Measurements from ENCODE around the gene TRAF4.

TRAF4 gene

DNA sequence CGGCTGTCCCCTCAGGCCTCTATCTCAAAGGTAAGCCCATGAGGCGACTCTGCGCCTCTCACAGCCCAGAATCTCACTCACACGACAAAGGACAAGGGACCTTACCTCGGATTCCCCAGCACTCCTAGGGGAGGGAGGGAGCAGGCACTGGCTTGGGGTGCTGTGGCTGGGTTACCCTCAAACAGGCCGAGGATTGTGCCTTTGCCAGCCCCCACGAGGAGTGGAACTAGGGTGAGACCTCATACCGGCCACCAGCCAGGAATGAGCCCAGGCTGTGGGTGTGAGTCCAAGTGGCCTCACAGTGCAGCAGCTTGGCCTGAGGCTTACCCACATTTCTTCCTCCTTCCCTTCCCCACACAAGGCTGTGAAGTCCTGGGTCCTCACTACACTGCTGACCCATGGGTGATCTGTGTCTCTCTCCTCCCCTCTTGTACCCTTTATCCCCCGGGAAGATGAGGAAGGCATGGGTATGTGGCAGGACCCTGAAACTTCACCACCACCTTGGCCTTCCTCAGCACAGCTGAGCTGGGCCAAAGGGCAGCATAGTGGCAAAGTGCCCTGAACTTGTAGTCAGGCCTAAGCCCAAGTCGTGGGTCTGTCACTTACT is 38.0 kb upstream of the TRAF4 start:
- peaks cover 0 to 8% of the 10 kb centered on the region in 2 donors for H3K4me1 ChIP-seq (ENCODE audit: control insufficient read depth in 1 of 2, insufficient read depth in 2 of 2, low read length in 2 of 2)

DNA sequence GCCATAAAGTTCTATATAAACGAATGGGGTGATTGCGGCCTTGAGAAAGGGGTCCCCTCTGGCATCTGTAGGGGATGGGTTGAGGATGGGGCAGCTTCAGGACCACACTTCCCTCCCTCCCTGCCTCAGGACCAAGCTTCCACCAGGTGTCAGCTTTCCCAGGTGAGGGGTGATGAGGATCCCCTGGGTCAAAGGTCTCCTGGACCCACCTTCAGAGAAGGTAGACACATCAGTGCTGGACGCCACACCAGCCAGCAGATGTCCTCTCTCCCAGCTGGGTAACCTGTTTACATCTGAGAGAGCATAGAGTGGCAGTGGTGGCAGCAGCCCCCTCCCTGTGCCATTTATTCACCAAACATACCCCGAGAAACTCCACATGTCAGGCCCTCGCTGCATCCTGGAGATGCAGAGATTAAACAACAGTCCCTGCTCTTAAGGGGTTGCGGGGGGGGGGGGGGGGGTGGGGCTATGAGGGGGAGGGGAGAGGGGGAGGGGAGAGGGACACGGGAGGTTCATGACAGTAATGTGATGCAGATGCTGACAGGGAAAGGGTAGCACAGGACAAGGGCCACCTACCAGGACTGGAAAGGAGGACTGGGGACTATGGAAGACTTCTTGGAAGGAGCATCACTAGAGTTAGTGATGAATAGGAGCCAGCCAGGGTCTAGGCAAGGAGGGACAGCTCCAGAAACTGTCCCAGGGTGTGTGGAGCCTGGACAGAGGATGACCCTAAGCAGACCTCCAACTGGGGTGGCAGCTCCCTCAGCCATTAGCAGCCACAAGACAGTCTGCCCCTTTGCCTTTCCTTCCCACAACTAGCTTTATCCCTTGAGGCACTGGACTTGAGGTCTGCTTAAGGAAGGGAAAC is 37.1 kb upstream of the TRAF4 start:
- H3K4me3 ChIP-seq (ENCODE audit: low read depth in 1 of 2, low read length in 2 of 2), result no peak overlapping the region
- peaks cover 0 to 11% of the 10 kb centered on the region in 2 donors for H3K4me1 ChIP-seq (ENCODE audit: control insufficient read depth in 1 of 2, insufficient read depth in 2 of 2, low read length in 2 of 2)
- no peaks in the 10 kb centered on the region for H3K9me3 ChIP-seq (ENCODE audit: control insufficient read depth in 1 of 2, low read length in 2 of 2)
- H3K27ac ChIP-seq (ENCODE audit: low read length), result no peak overlapping the region
- no peaks in the 10 kb centered on the region for H3K27me3 ChIP-seq (ENCODE audit: low read depth, low read length)
- H3K36me3 ChIP-seq (ENCODE audit: control insufficient read depth in 1 of 2, insufficient read depth in 2 of 2, low read length in 2 of 2), result peaks cover 20 to 30% of the 10 kb centered on the region in 2 donors

More for the DNA sequence above, 38.0 kb upstream of the TRAF4 start:
- peaks cover 29 to 39% of the 10 kb centered on the region in 2 donors for H3K36me3 ChIP-seq (ENCODE audit: control insufficient read depth in 1 of 2, insufficient read depth in 2 of 2, low read length in 2 of 2)
- H3K27me3 ChIP-seq (ENCODE audit: low read depth, low read length), result no peaks in the 10 kb centered on the region
- H3K27ac ChIP-seq (ENCODE audit: low read length), result no peak overlapping the region
- no peaks in the 10 kb centered on the region for H3K9me3 ChIP-seq (ENCODE audit: control insufficient read depth in 1 of 2, low read length in 2 of 2)
- H3K4me3 ChIP-seq (ENCODE audit: low read depth in 1 of 2, low read length in 2 of 2), result no peak overlapping the region

DNA sequence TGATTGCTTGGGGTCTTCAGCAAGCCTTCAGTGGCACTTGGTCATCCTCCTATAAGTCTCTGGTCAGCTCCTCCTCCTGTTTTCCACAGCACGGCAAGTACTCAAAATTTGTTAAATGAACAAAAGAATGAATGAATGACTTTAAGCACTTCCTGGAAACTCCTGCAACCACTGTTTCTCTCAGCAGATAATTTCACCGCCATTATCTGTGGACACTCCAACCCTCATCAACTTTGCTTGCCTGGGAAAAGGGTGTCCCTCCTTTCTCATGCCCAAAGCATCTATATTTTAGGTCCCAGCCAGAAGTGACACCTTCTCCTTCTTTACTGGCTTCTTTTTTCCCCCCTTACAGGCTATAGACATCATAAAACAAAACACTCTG is 36.5 kb upstream of the TRAF4 start:
- H3K27me3 ChIP-seq (ENCODE audit: low read depth, low read length), result no peaks in the 10 kb centered on the region
- H3K36me3 ChIP-seq (ENCODE audit: control insufficient read depth in 1 of 2, insufficient read depth in 2 of 2, low read length in 2 of 2), result peaks cover 14 to 24% of the 10 kb centered on the region in 2 donors
- no peak overlapping the region for H3K27ac ChIP-seq (ENCODE audit: low read length)
- no peak overlapping the region for H3K4me3 ChIP-seq (ENCODE audit: low read depth in 1 of 2, low read length in 2 of 2)
- peaks cover 0 to 17% of the 10 kb centered on the region in 2 donors for H3K4me1 ChIP-seq (ENCODE audit: control insufficient read depth in 1 of 2, insufficient read depth in 2 of 2, low read length in 2 of 2)
- H3K9me3 ChIP-seq (ENCODE audit: control insufficient read depth in 1 of 2, low read length in 2 of 2), result no peaks in the 10 kb centered on the region

DNA sequence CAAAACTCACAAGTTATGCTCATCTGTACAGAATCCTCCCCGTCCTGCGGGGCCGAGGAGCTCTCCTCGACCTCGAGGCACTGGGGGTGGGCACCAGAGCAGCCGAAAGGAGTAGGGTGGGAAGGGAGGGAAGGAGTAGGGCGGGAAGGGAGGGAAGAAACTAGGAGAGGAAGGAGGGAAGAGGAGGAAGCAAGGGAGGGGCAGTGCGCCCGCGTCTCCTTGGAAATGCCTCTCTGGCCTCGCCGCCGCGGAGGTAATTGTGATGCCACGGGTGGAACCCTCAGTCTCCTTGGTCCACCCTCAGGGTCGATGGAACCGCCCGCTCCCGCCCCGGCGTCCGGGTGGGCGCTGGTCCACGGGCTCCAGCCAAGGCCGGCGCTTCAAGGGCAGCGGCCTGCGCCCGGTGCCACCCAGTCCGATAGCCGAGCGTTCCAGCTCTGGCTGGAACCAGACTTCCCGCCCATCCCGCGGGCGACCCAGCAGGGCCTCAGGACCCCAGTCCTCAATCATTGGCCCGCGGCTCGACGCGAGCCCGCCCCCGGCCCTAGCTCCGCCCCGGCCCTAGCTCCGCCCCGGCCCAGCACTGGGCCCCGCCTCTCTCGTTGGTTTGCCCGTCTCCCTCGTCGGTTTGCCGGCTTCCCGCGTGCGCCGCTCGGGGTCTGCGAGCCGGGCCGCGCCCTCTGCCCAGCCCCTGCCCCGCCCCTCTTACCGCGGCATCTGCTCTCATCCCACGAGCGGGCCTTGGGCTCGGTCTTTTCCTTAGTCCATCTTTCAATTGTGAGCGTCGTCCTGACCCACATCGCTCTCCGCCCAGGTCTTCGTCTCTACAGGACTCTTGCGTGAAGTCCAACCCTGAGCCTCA is 32.7 kb upstream of the TRAF4 start:
- H3K27ac ChIP-seq (ENCODE audit: low read length), result peak overlapping the region; percentile 82
- peaks cover 0 to 28% of the 10 kb centered on the region in 2 donors for H3K4me1 ChIP-seq (ENCODE audit: control insufficient read depth in 1 of 2, insufficient read depth in 2 of 2, low read length in 2 of 2)

DNA sequence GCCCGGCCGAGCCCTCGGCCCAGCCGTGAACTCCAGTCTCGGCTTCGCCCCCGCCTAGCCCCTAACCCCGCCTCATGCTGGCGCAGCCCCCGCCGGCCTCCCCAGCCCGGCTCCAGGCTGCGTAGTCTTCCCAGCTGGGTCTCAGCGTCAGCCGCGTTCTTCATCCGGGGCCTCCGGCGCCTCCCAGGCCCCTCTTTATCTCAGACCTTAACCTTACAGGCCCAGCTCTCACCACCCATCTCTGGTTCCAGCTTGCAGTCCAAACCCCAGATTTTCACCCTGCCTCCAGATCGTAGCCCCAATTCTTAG is 32.1 kb upstream of the TRAF4 start, which contains the start of gene PROCA1:
PROCA1 (minus strand) TSS at position 166 of the 309 bp plus-strand sequence. CDS start 228 bp downstream, outside the sequence.
- H3K4me3 ChIP-seq (ENCODE audit: low read depth in 1 of 2, low read length in 2 of 2), result peak within 1 kb of the TSS; percentile 66 to 81
- H3K4me1 ChIP-seq (ENCODE audit: control insufficient read depth in 1 of 2, insufficient read depth in 2 of 2, low read length in 2 of 2), result peaks cover 3 to 34% of the 10 kb centered on the region in 2 donors
- peak within 1 kb of the TSS; percentile 82 for H3K27ac ChIP-seq (ENCODE audit: low read length)
- H3K9me3 ChIP-seq (ENCODE audit: control insufficient read depth in 1 of 2, low read length in 2 of 2), result no peaks in the 10 kb centered on the region
- peaks cover 0 to 18% of the 10 kb centered on the region in 2 donors for H3K36me3 ChIP-seq (ENCODE audit: control insufficient read depth in 1 of 2, insufficient read depth in 2 of 2, low read length in 2 of 2)
- no peaks in the 10 kb centered on the region for H3K27me3 ChIP-seq (ENCODE audit: low read depth, low read length)

More for the DNA sequence above, 32.7 kb upstream of the TRAF4 start:
- H3K27me3 ChIP-seq (ENCODE audit: low read depth, low read length), result no peaks in the 10 kb centered on the region
- peak overlapping the region; percentile 66 to 81 for H3K4me3 ChIP-seq (ENCODE audit: low read depth in 1 of 2, low read length in 2 of 2)
- H3K9me3 ChIP-seq (ENCODE audit: control insufficient read depth in 1 of 2, low read length in 2 of 2), result no peaks in the 10 kb centered on the region
- peaks cover 0 to 18% of the 10 kb centered on the region in 2 donors for H3K36me3 ChIP-seq (ENCODE audit: control insufficient read depth in 1 of 2, insufficient read depth in 2 of 2, low read length in 2 of 2)

DNA sequence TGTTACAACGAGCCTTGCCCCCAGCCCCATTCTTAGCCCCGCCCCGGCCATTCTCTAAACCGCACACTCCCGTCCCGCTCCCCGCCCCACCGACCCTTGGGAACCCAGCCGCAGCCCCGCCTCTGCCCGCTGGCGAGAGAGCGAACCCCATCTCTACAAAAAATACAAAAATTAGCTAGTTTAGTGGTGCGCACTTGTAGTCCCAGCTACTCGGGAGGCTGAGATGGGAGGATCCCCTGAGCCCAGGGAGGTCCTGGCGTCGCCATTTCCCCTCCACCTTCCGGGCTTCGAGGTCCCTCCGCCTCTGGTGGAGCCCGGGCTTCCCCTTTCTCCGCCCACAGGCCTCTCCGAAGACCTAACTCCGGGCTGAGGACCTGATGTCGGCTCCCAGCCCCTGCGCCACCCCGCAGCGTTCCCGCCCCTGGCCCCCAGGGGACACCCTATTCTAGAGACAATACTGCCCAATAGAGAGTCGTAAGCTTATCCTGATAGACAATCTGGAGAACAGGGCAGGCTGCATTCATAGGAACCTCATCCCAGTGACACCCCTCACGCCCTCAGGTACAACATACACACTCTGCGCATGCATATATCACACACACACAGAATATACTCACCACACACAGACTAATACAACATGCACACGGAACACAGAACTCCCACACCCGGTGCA is 31.6 kb upstream of the TRAF4 start:
- H3K27ac ChIP-seq (ENCODE audit: low read length), result no peak overlapping the region
- H3K36me3 ChIP-seq (ENCODE audit: control insufficient read depth in 1 of 2, insufficient read depth in 2 of 2, low read length in 2 of 2), result peaks cover 0 to 18% of the 10 kb centered on the region in 2 donors
- peak overlapping the region; percentile 66 to 81 for H3K4me3 ChIP-seq (ENCODE audit: low read depth in 1 of 2, low read length in 2 of 2)
- H3K27me3 ChIP-seq (ENCODE audit: low read depth, low read length), result no peaks in the 10 kb centered on the region
- H3K9me3 ChIP-seq (ENCODE audit: control insufficient read depth in 1 of 2, low read length in 2 of 2), result no peaks in the 10 kb centered on the region
- peaks cover 3 to 38% of the 10 kb centered on the region in 2 donors for H3K4me1 ChIP-seq (ENCODE audit: control insufficient read depth in 1 of 2, insufficient read depth in 2 of 2, low read length in 2 of 2)

DNA sequence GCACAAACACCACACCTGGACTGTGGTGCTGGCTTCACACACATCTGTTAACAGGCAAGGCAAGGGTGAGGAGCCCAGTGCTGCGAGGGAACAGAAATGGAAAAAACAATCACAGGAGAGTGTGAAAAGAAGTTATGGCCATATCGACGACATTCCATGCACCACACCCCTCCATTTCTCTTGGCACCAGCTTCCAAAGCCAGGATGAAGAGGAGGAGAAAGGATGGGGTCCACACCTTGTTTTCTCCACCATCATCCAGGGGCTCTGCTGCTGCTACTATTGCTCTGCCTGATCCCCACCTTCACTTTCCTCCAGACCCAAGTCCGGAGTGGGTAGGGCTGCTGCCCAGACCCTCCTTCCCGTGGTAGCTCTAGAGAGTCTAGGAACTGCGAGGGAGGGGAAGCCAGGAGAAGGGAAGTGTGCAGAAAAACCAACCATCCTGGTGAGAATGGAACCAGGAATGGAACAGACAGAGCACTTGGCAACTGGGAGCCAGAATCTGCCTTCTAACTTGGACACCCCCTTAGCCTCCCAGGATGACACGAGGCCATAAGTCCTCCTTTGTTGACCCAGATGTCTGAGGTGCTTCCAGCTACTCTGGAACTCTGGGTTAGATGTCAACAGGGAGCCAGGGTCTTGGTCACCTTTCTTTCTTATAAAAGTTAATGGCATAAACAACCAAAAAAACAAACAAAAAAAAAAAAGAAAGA is 31.0 kb upstream of the TRAF4 start:
- Histone ChIP-seq H3K27me3 (ENCODE audit: low read depth, low read length) (no peaks in the 10 kb centered on the region), H3K36me3 (ENCODE audit: control insufficient read depth in 1 of 2, insufficient read depth in 2 of 2, low read length in 2 of 2) (peaks cover 0 to 18% of the 10 kb centered on the region in 2 donors), H3K4me1 (ENCODE audit: control insufficient read depth in 1 of 2, insufficient read depth in 2 of 2, low read length in 2 of 2) (peaks cover 3 to 38% of the 10 kb centered on the region in 2 donors), H3K4me3 (ENCODE audit: low read depth in 1 of 2, low read length in 2 of 2) (no peak overlapping the region), H3K27ac (ENCODE audit: low read length) (no peak overlapping the region), H3K9me3 (ENCODE audit: control insufficient read depth in 1 of 2, low read length in 2 of 2) (no peaks in the 10 kb centered on the region)

DNA sequence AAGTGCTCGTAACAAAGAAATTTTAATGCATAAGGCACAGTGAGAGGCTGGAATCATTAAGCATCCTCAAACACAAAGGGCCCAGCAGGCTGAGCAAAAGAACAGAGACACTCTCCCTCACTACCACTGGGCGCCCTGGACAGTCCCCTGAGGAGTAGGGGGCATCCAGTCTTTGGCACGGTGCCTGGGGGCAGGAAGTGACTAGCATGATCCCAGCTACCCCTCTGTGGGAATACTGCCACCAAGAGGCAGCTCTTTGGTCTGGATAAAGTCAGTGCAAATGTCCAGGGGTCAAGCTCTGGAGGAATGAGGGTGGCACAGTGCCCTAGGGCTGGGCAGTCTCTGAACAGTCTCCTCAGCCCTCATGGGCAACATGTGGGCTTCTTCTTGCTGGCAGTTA is 29.5 kb upstream of the TRAF4 start:
- Histone ChIP-seq H3K27me3 (ENCODE audit: low read depth, low read length) (no peaks in the 10 kb centered on the region), H3K4me1 (ENCODE audit: control insufficient read depth in 1 of 2, insufficient read depth in 2 of 2, low read length in 2 of 2) (peaks cover 9 to 46% of the 10 kb centered on the region in 2 donors), H3K36me3 (ENCODE audit: control insufficient read depth in 1 of 2, insufficient read depth in 2 of 2, low read length in 2 of 2) (peaks cover 0 to 18% of the 10 kb centered on the region in 2 donors), H3K27ac (ENCODE audit: low read length) (no peak overlapping the region), H3K4me3 (ENCODE audit: low read depth in 1 of 2, low read length in 2 of 2) (no peak overlapping the region), H3K9me3 (ENCODE audit: control insufficient read depth in 1 of 2, low read length in 2 of 2) (no peaks in the 10 kb centered on the region)

DNA sequence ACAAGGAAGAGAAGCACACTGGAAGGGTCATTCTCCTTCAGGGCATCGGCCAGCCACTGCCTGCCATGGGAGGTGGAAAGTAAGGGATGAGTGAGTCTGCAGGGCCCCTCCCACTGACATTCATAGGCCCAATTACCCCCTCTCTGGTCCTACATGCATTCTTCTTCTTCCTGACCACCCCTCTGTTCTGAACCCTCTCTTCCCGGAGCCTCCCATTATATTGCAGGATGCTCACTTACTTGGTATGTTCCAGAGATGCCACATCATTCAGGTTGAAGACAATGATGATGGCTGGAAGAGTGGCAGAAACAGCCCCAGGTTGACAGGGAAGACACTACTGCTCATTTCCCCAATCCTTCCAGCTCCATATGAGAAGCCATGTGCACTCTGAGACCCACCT is 28.6 kb upstream of the TRAF4 start:
- no peak overlapping the region for H3K27ac ChIP-seq (ENCODE audit: low read length)
- no peaks in the 10 kb centered on the region for H3K9me3 ChIP-seq (ENCODE audit: control insufficient read depth in 1 of 2, low read length in 2 of 2)
- peaks cover 0 to 18% of the 10 kb centered on the region in 2 donors for H3K36me3 ChIP-seq (ENCODE audit: control insufficient read depth in 1 of 2, insufficient read depth in 2 of 2, low read length in 2 of 2)
- no peak overlapping the region for H3K4me3 ChIP-seq (ENCODE audit: low read depth in 1 of 2, low read length in 2 of 2)
- peaks cover 9 to 40% of the 10 kb centered on the region in 2 donors for H3K4me1 ChIP-seq (ENCODE audit: control insufficient read depth in 1 of 2, insufficient read depth in 2 of 2, low read length in 2 of 2)
- H3K27me3 ChIP-seq (ENCODE audit: low read depth, low read length), result no peaks in the 10 kb centered on the region

Data from muscle layer of duodenum (tissue), 2 donors.